Activated CD8-positive, alpha-beta T cell treated with anti-CD3 and anti-CD28 coated beads for 36 hours (primary cell): Measurements from ENCODE around the gene SAFB2. TPM values are rescaled to one million over a fixed set of nuclear protein-coding genes. Genes with fewer than 3 reads are reported as not detected.

Source experiments
- ATAC-seq: fragments of 200-7000 bp; cut with Tn5 transposase; one replicate; pipeline ENCODE4 v1.10.0; 2021; ENCODE audit warnings: mild to moderate bottlenecking, moderate library complexity
- CTCF ChIA-PET: fragments of 350-600 bp; sonication (Branson Sonifier 250); formaldehyde crosslinking; loops from one replicate; lab custom pipeline; 2021; ENCODE audit warnings: antibody characterized with exemption; lab: Charles Lee
- POLR2A ChIA-PET: fragments of 350-600 bp; sonication (Branson Sonifier 250); formaldehyde crosslinking; loops from one replicate; lab custom pipeline; 2021; ENCODE audit warnings: antibody characterized with exemption; lab: Charles Lee
- DNase-seq: peaks from one replicate; pipeline ENCODE4 v3.0.0-alpha.2; 2020
- H3K27ac Mint-ChIP-seq: one replicate; pipeline ENCODE4 v1.8.0; 2021; ENCODE audit warnings: mild to moderate bottlenecking, mixed read lengths
- H3K27me3 Mint-ChIP-seq: one replicate; pipeline ENCODE4 v1.8.0; 2021; ENCODE audit warnings: mixed read lengths
- H3K36me3 Mint-ChIP-seq: one replicate; pipeline ENCODE4 v1.8.0; 2021; ENCODE audit warnings: low read depth, mixed read lengths
- H3K4me1 Mint-ChIP-seq: one replicate; pipeline ENCODE4 v1.8.0; 2021; ENCODE audit warnings: low read depth, mixed read lengths
- H3K4me3 Mint-ChIP-seq: one replicate; pipeline ENCODE4 v1.8.0; 2021; ENCODE audit warnings: mild to moderate bottlenecking, moderate library complexity, mixed read lengths
- H3K9me3 Mint-ChIP-seq: one replicate; pipeline ENCODE4 v1.8.0; 2021; ENCODE audit warnings: mixed read lengths
- intact Hi-C: fragments of 100-400 bp; cut with micrococcal nuclease; formaldehyde crosslinking; loops from one replicate; pipeline ENCODE4 v1.10.0; 2022
- total RNA-seq, 2 experiments: library from RNA; stranded (reverse); gene quantifications; one replicate each; pipeline ENCODE4 v1.2.3, GENCODE V29; 2021
- TF ChIP-seq, protein P1 (sequence below): fragments of 200-600 bp; IDR thresholded peaks from one replicate; pipeline ENCODE4 v1.8.0; 2022; ENCODE audit warnings: antibody characterized with exemption, mild to moderate bottlenecking

SAFB2 gene
- total RNA-seq, 2 experiments from 2014 or later, result 70.8 to 78.0 TPM

DNA sequence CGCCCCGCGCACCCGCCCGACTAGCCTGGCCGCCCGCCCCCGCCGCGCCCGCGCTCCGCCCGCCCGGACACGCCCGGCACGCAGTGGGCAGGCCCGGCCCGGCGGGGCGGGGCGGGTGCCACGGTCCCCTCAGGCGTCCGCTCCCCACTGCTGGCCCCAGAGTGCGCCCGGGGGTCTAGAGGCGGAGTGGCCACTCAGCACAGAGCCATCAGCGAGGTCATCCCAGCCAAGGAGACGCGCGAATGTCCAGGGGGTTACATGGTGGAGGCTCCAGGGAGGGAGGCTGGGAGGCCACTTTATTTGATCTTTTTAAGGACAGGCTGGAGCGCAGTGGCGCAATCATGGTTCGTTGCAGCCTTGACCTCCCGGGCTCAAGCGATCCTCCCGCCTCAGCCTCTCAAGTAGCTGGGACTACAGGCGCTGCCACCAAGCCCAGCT lies 54.6 kb downstream of the SAFB2 start:
- H3K27me3 Mint-ChIP-seq, result peaks cover 8% of the 10 kb centered on the region
- no peaks in the 10 kb centered on the region for H3K36me3 Mint-ChIP-seq
- H3K9me3 Mint-ChIP-seq, result no peaks in the 10 kb centered on the region
- H3K4me1 Mint-ChIP-seq, result no peaks in the 10 kb centered on the region
- ChIA-PET POLR2A (no interaction called here), CTCF (interaction anchor here (0.6 kb wide), 1 partner anchor 20 kb away, joined by 3 read pairs; no protein-coding TSS in a partner anchor)
- ATAC-seq (no peak), DNase-seq (no peak)
- intact Hi-C loops, result no loop called here
- TF ChIP-seq, protein P1, sequence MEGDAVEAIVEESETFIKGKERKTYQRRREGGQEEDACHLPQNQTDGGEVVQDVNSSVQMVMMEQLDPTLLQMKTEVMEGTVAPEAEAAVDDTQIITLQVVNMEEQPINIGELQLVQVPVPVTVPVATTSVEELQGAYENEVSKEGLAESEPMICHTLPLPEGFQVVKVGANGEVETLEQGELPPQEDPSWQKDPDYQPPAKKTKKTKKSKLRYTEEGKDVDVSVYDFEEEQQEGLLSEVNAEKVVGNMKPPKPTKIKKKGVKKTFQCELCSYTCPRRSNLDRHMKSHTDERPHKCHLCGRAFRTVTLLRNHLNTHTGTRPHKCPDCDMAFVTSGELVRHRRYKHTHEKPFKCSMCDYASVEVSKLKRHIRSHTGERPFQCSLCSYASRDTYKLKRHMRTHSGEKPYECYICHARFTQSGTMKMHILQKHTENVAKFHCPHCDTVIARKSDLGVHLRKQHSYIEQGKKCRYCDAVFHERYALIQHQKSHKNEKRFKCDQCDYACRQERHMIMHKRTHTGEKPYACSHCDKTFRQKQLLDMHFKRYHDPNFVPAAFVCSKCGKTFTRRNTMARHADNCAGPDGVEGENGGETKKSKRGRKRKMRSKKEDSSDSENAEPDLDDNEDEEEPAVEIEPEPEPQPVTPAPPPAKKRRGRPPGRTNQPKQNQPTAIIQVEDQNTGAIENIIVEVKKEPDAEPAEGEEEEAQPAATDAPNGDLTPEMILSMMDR, result no peak
- H3K4me3 Mint-ChIP-seq, result no peak overlapping the region
- no peak overlapping the region for H3K27ac Mint-ChIP-seq

- intact Hi-C loops, result no loop called here
- ATAC-seq, result no peak
- Mint-ChIP-seq H3K36me3 (no peaks in the 10 kb centered on the region), H3K4me3 (no peak within 1 kb of the TSS), H3K27ac (no peak within 1 kb of the TSS), H3K4me1 (no peaks in the 10 kb centered on the region), H3K27me3 (peaks cover 8% of the 10 kb centered on the region), H3K9me3 (no peaks in the 10 kb centered on the region)
- no peak for DNase-seq
- TF ChIP-seq, protein P1, result peak; percentile 33
- CTCF ChIA-PET, result interaction anchor here (0.6 kb wide), 1 partner anchor 20 kb away, joined by 3 read pairs; no protein-coding TSS in a partner anchor
- POLR2A ChIA-PET, result no interaction called here
Measured at GRCh38 chr19:5567360-5567969, 55.1 kb downstream of the SAFB2 start, which contains the start of gene TINCR. TINCR (minus strand) TSS chr19:5567953.

- no peaks in the 10 kb centered on the region for H3K4me1 Mint-ChIP-seq
- no peak overlapping the region for H3K4me3 Mint-ChIP-seq
- intact Hi-C loops, result no loop called here
- H3K9me3 Mint-ChIP-seq, result peaks cover 7% of the 10 kb centered on the region
- DNase-seq, result no peak
- peaks cover 6% of the 10 kb centered on the region for H3K36me3 Mint-ChIP-seq
- POLR2A ChIA-PET, result no interaction called here
- CTCF ChIA-PET, result no interaction called here
- TF ChIP-seq, protein P1, result no peak
- H3K27me3 Mint-ChIP-seq, result peaks cover 19% of the 10 kb centered on the region
- no peak overlapping the region for H3K27ac Mint-ChIP-seq
- no peak for ATAC-seq
Measured at GRCh38 chr19:5564930-5565329, 57.6 kb downstream of the SAFB2 start.

DNA sequence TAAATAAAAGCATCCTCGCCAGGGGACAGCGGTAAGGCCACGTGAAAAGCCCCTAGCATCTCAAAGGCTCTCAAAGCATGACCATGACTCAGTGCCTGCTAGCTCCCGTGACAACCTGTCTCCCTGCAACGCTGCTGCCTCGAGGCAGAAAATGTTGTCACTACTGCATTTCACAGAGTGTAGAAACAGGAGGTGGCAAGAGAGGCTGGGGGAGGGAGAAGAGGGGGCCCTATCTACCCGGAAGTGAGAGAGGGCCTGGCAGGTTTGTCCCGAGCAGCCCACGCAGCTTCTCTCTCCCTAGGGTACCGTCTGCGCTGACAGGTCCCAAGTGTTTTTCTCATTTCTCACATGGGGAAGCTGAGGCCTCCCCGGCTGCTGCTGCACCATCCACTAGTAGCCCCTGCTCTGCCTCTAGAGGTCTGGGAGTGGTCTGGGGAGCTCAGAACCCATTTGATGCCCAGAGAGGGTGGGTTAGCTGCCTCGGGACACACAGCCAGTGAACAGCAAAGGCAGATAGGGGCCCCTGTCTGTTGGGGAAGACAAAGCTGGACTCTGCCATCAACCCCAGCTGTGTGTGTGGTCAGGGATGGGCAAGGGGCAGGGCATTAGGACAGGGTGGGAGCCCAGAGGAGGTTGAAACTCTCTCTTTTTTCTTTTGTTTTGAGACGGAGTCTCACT lies 58.5 kb downstream of the SAFB2 start:
- POLR2A ChIA-PET, result no interaction called here
- H3K4me3 Mint-ChIP-seq, result no peak overlapping the region
- intact Hi-C loops, result no loop called here
- TF ChIP-seq, protein P1, result no peak
- no peak overlapping the region for H3K27ac Mint-ChIP-seq
- no peaks in the 10 kb centered on the region for H3K4me1 Mint-ChIP-seq
- peaks cover 7% of the 10 kb centered on the region for H3K9me3 Mint-ChIP-seq
- peaks cover 6% of the 10 kb centered on the region for H3K36me3 Mint-ChIP-seq
- DNase-seq (no peak), ATAC-seq (peak; percentile 20)
- CTCF ChIA-PET, result no interaction called here
- H3K27me3 Mint-ChIP-seq, result peaks cover 19% of the 10 kb centered on the region

- Mint-ChIP-seq H3K27ac (no peak overlapping the region), H3K27me3 (peaks cover 20% of the 10 kb centered on the region), H3K4me3 (no peak overlapping the region), H3K4me1 (no peaks in the 10 kb centered on the region), H3K9me3 (peaks cover 7% of the 10 kb centered on the region), H3K36me3 (peaks cover 6% of the 10 kb centered on the region)
- ATAC-seq (no peak), DNase-seq (no peak)
- ChIA-PET POLR2A (no interaction called here), CTCF (no interaction called here)
- TF ChIP-seq, protein P1, result no peak
- intact Hi-C loops, result no loop called here
Measured at GRCh38 chr19:5563008-5563431, 59.6 kb downstream of the SAFB2 start.
